KMS-11 (cell line): Measurements from ENCODE around the gene FAM217B.

Experiments used
- H2AFZ ChIP-seq: fragments of 200-600 bp; sonication (generic); 2 replicates; pipeline ENCODE4 v1.6.1; 2016; ENCODE audit warnings: antibody characterized with exemption, mixed run types, low read depth
- H3K27ac ChIP-seq: fragments of 200-600 bp; sonication (generic); 2 replicates; pipeline ENCODE4 v1.6.1; 2016; ENCODE audit warnings: mild to moderate bottlenecking, mixed run types
- H3K27me3 ChIP-seq: fragments of 200-600 bp; sonication (generic); 2 replicates; pipeline ENCODE4 v1.6.1; 2017; ENCODE audit warnings: mild to moderate bottlenecking, low read depth, mixed run types, moderate library complexity; ENCODE audit not compliant: insufficient read depth
- H3K36me3 ChIP-seq: fragments of 200-600 bp; sonication (generic); 2 replicates; pipeline ENCODE4 v1.6.1; 2017; ENCODE audit warnings: mild to moderate bottlenecking, mixed run types; ENCODE audit not compliant: insufficient read depth
- H3K4me1 ChIP-seq: fragments of 200-600 bp; sonication (generic); 2 replicates; pipeline ENCODE4 v1.6.1; 2016; ENCODE audit warnings: mild to moderate bottlenecking, low read depth, mixed run types; ENCODE audit not compliant: poor library complexity, severe bottlenecking
- H3K4me2 ChIP-seq: fragments of 200-600 bp; sonication (generic); 2 replicates; pipeline ENCODE4 v1.7.0; 2016; ENCODE audit warnings: mild to moderate bottlenecking, mixed run types
- H3K4me3 ChIP-seq: fragments of 200-600 bp; sonication (generic); IDR thresholded peaks from 2 replicates; pipeline ENCODE4 v1.6.1; 2017; ENCODE audit warnings: low read depth, low read length, mixed read lengths; ENCODE audit not compliant: insufficient read depth
- H3K79me2 ChIP-seq: fragments of 200-600 bp; sonication (generic); 2 replicates; pipeline ENCODE4 v1.6.1; 2016; ENCODE audit warnings: low read depth, mixed run types; ENCODE audit not compliant: insufficient read depth
- H3K9ac ChIP-seq: fragments of 200-600 bp; sonication (generic); 2 replicates; pipeline ENCODE4 v1.6.1; 2016; ENCODE audit warnings: mild to moderate bottlenecking, mixed run types
- H4K20me1 ChIP-seq: fragments of 200-600 bp; sonication (generic); 2 replicates; pipeline ENCODE4 v1.6.1; 2016; ENCODE audit warnings: mild to moderate bottlenecking, mixed run types; ENCODE audit not compliant: insufficient read depth
- CTCF ChIP-seq: fragments of 200-600 bp; sonication (generic); conservative IDR thresholded peaks from 2 replicates; pipeline ENCODE4 v1.6.1; 2017; ENCODE audit warnings: low read depth, mild to moderate bottlenecking, antibody characterized with exemption, low read length, moderate library complexity, mixed read lengths

The FAM217B gene

GRCh38 chr20:59985164-59985563 is 45.0 kb downstream of the FAM217B start:
- Histone ChIP-seq H2AFZ (no peak overlapping the region), H3K4me1 (no peaks in the 10 kb centered on the region), H3K9ac (no peak overlapping the region), H3K4me3 (no peak overlapping the region), H3K4me2 (no peak overlapping the region), H3K27ac (no peak overlapping the region), H3K79me2 (no peaks in the 10 kb centered on the region), H4K20me1 (no peaks in the 10 kb centered on the region), H3K27me3 (no peaks in the 10 kb centered on the region), H3K36me3 (no peaks in the 10 kb centered on the region)
- TF ChIP-seq CTCF = no peak

GRCh38 chr20:59985864-59986263 is 45.7 kb downstream of the FAM217B start:
- no peak for TF ChIP-seq CTCF
- Histone ChIP-seq H4K20me1 (no peaks in the 10 kb centered on the region), H3K27me3 (no peaks in the 10 kb centered on the region), H3K27ac (no peak overlapping the region), H3K4me1 (no peaks in the 10 kb centered on the region), H3K36me3 (no peaks in the 10 kb centered on the region), H3K79me2 (no peaks in the 10 kb centered on the region), H3K4me3 (no peak overlapping the region), H3K4me2 (no peak overlapping the region), H3K9ac (no peak overlapping the region), H2AFZ (no peak overlapping the region)

GRCh38 chr20:59987135-59987534 is 46.9 kb downstream of the FAM217B start:
- TF ChIP-seq CTCF = no peak
- no peaks in the 10 kb centered on the region for H3K4me1 ChIP-seq
- H3K4me2 ChIP-seq = no peak overlapping the region
- H3K9ac ChIP-seq = no peak overlapping the region
- no peaks in the 10 kb centered on the region for H3K36me3 ChIP-seq
- H2AFZ ChIP-seq = no peak overlapping the region
- H4K20me1 ChIP-seq = no peaks in the 10 kb centered on the region
- no peak overlapping the region for H3K4me3 ChIP-seq
- no peaks in the 10 kb centered on the region for H3K79me2 ChIP-seq
- H3K27me3 ChIP-seq = no peaks in the 10 kb centered on the region
- no peak overlapping the region for H3K27ac ChIP-seq

GRCh38 chr20:59988141-59988540 is 48.0 kb downstream of the FAM217B start:
- H3K4me3 ChIP-seq = no peak overlapping the region
- no peak overlapping the region for H2AFZ ChIP-seq
- H3K4me2 ChIP-seq = no peak overlapping the region
- H3K4me1 ChIP-seq = no peaks in the 10 kb centered on the region
- no peaks in the 10 kb centered on the region for H3K36me3 ChIP-seq
- no peak for TF ChIP-seq CTCF
- H3K79me2 ChIP-seq = no peaks in the 10 kb centered on the region
- H3K27me3 ChIP-seq = no peaks in the 10 kb centered on the region
- H3K9ac ChIP-seq = no peak overlapping the region
- no peak overlapping the region for H3K27ac ChIP-seq
- H4K20me1 ChIP-seq = no peaks in the 10 kb centered on the region
